ENCODE results near the gene SLC35D1. TPM values are rescaled to one million over a fixed set of nuclear protein-coding genes. Genes with fewer than 3 reads are reported as not detected.

SLC35D1 gene
- total RNA-seq, 1 experiment from 2014 or later = 7.0 TPM

DNA sequence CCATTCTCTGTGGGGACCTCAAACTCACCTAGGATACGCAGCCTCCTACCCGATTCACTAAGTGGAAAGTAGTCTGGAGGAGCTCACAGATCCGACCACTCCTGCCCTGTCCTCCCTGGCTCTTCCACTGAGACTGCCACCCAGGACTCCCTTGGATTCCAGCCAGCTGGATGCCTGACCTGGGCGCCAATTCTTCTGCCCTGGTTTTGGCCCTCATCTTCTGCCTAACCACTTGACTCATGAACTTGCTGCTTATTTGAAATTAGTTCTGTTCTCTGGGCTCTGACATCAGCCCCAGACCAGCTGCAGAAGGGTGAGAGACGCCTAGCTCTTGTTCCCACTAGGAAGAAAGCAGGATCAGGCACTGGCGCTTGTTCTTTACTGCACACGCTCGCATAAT is 48.9 kb downstream of the SLC35D1 start:
- H3K9me3 ChIP-seq (ENCODE audit: control insufficient read depth, insufficient read depth, low read depth, low read length) = no peaks in the 10 kb centered on the region
- in situ Hi-C loops (cut with HindIII; ENCODE audit: low pct_unique_long_range_greater_than_20kb, low sequenced_read_pairs) (no loop called here), intact Hi-C loops (cut with micrococcal nuclease; ENCODE audit: unreplicated experiment) (no loop called here)
- CTCF ChIA-PET = no interaction called here
- H3K4me1 ChIP-seq (ENCODE audit: control insufficient read depth, insufficient read depth, low read length) = no peaks in the 10 kb centered on the region
- BruUV-seq (replicated peaks) = no TSS peak
- H3K36me3 ChIP-seq (ENCODE audit: control insufficient read depth, insufficient read depth, low read length) = no peaks in the 10 kb centered on the region
- no peak overlapping the region for H3K27ac ChIP-seq (ENCODE audit: low read length)
- H3K27me3 ChIP-seq (ENCODE audit: control insufficient read depth, insufficient read depth, low read length) = no peaks in the 10 kb centered on the region
- H3K4me3 ChIP-seq (ENCODE audit: low read depth in 2 of 2, low read length in 2 of 2) = no peak overlapping the region
- ATAC-seq (no peak), DNase-seq (ENCODE audit: low read depth, low spot score) (no peak)
- POLR2A ChIA-PET = no interaction called here
- TF ChIP-seq POLR2AphosphoS5 (IDR thresholded peaks at IDR 0.05; ENCODE audit: low read depth, low read length) (no peak), TCF7L2 (IDR thresholded peaks at IDR 0.05; ENCODE audit: low read depth, low read length) (no peak), SIN3A (IDR thresholded peaks at IDR 0.05; ENCODE audit: borderline replicate concordance, insufficient read depth, low read depth, low read length) (no peak)
- TF ChIP-seq, protein P1, sequence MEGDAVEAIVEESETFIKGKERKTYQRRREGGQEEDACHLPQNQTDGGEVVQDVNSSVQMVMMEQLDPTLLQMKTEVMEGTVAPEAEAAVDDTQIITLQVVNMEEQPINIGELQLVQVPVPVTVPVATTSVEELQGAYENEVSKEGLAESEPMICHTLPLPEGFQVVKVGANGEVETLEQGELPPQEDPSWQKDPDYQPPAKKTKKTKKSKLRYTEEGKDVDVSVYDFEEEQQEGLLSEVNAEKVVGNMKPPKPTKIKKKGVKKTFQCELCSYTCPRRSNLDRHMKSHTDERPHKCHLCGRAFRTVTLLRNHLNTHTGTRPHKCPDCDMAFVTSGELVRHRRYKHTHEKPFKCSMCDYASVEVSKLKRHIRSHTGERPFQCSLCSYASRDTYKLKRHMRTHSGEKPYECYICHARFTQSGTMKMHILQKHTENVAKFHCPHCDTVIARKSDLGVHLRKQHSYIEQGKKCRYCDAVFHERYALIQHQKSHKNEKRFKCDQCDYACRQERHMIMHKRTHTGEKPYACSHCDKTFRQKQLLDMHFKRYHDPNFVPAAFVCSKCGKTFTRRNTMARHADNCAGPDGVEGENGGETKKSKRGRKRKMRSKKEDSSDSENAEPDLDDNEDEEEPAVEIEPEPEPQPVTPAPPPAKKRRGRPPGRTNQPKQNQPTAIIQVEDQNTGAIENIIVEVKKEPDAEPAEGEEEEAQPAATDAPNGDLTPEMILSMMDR (IDR thresholded peaks at IDR 0.05) = no peak
- TF ChIP-seq, protein P2, sequence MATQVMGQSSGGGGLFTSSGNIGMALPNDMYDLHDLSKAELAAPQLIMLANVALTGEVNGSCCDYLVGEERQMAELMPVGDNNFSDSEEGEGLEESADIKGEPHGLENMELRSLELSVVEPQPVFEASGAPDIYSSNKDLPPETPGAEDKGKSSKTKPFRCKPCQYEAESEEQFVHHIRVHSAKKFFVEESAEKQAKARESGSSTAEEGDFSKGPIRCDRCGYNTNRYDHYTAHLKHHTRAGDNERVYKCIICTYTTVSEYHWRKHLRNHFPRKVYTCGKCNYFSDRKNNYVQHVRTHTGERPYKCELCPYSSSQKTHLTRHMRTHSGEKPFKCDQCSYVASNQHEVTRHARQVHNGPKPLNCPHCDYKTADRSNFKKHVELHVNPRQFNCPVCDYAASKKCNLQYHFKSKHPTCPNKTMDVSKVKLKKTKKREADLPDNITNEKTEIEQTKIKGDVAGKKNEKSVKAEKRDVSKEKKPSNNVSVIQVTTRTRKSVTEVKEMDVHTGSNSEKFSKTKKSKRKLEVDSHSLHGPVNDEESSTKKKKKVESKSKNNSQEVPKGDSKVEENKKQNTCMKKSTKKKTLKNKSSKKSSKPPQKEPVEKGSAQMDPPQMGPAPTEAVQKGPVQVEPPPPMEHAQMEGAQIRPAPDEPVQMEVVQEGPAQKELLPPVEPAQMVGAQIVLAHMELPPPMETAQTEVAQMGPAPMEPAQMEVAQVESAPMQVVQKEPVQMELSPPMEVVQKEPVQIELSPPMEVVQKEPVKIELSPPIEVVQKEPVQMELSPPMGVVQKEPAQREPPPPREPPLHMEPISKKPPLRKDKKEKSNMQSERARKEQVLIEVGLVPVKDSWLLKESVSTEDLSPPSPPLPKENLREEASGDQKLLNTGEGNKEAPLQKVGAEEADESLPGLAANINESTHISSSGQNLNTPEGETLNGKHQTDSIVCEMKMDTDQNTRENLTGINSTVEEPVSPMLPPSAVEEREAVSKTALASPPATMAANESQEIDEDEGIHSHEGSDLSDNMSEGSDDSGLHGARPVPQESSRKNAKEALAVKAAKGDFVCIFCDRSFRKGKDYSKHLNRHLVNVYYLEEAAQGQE (IDR thresholded peaks at IDR 0.05; ENCODE audit: insufficient read depth in 1 of 2, low read depth in 2 of 2, low read length in 1 of 2) = no peak

DNA sequence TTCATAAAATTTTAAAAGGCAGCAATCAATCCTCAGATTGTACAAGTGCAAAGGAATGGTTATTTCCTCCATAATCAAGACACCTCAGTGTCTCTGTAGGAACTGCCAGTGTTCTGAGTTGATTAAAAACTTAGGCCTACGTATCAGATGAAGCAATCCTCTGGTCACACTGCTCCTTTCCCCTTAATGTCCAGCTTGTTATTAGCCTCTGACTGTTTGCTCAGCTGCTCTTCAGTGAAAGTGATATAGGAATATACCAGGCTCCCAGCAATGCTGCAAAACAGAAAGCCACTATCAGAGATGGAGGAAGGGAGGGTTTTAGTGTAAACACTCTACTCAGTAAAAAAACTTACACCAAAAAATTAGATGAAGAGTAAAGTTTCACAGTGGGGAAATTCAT is 49.8 kb downstream of the SLC35D1 start:
- H3K4me1 ChIP-seq (ENCODE audit: control insufficient read depth, insufficient read depth, low read length) = no peaks in the 10 kb centered on the region
- DNase-seq (ENCODE audit: low read depth, low spot score) = no peak
- no peak for TF ChIP-seq SIN3A (IDR thresholded peaks at IDR 0.05; ENCODE audit: borderline replicate concordance, insufficient read depth, low read depth, low read length)
- no peak for TF ChIP-seq TCF7L2 (IDR thresholded peaks at IDR 0.05; ENCODE audit: low read depth, low read length)
- TF ChIP-seq POLR2AphosphoS5 (IDR thresholded peaks at IDR 0.05; ENCODE audit: low read depth, low read length) = no peak
- TF ChIP-seq, protein P1 (IDR thresholded peaks at IDR 0.05) = no peak
- TF ChIP-seq, protein P2 (IDR thresholded peaks at IDR 0.05; ENCODE audit: insufficient read depth in 1 of 2, low read depth in 2 of 2, low read length in 1 of 2) = no peak
- no TSS peak for BruUV-seq (replicated peaks)
- intact Hi-C loops (cut with micrococcal nuclease; ENCODE audit: unreplicated experiment) (no loop called here), in situ Hi-C loops (cut with HindIII; ENCODE audit: low pct_unique_long_range_greater_than_20kb, low sequenced_read_pairs) (no loop called here)
- H3K27me3 ChIP-seq (ENCODE audit: control insufficient read depth, insufficient read depth, low read length) = no peaks in the 10 kb centered on the region
- no peaks in the 10 kb centered on the region for H3K9me3 ChIP-seq (ENCODE audit: control insufficient read depth, insufficient read depth, low read depth, low read length)
- no peak for ATAC-seq
- ChIA-PET POLR2A (no interaction called here), CTCF (no interaction called here)
- no peak overlapping the region for H3K4me3 ChIP-seq (ENCODE audit: low read depth in 2 of 2, low read length in 2 of 2)
- no peaks in the 10 kb centered on the region for H3K36me3 ChIP-seq (ENCODE audit: control insufficient read depth, insufficient read depth, low read length)
- no peak overlapping the region for H3K27ac ChIP-seq (ENCODE audit: low read length)

Data from Panc1 (cell line).